ENCODE data around the gene BRSK2.

BRSK2 gene

GRCh38 chr11:1469911-1470680 is 80.4 kb downstream of the BRSK2 start:
- no peak for DNase-seq

- DNase-seq, result no peak
These were observed 81.2 kb downstream of the BRSK2 start for GRCh38 chr11:1470681-1471611.

GRCh38 chr11:1471736-1472135 is 82.0 kb downstream of the BRSK2 start:
- DNase-seq, result no peak

GRCh38 chr11:1472180-1473005 is 82.7 kb downstream of the BRSK2 start:
- DNase-seq, result no peak

GRCh38 chr11:1473011-1473628 is 83.4 kb downstream of the BRSK2 start:
- no peak for DNase-seq

- DNase-seq, result no peak
These were observed 84.1 kb downstream of the BRSK2 start for GRCh38 chr11:1473786-1474185.

- no peak for DNase-seq
These were observed 86.1 kb downstream of the BRSK2 start for GRCh38 chr11:1475841-1476240.

GRCh38 chr11:1476940-1477736 is 87.4 kb downstream of the BRSK2 start:
- no peak for DNase-seq

- DNase-seq, result no peak
These were observed 88.3 kb downstream of the BRSK2 start for GRCh38 chr11:1478011-1478410.

GRCh38 chr11:1478544-1478943 is 88.8 kb downstream of the BRSK2 start:
- DNase-seq, result no peak

GRCh38 chr11:1479006-1479677 is 89.4 kb downstream of the BRSK2 start:
- no peak for DNase-seq

- no peak for DNase-seq
These were observed 90.0 kb downstream of the BRSK2 start for GRCh38 chr11:1479678-1480118.

- no peak for DNase-seq
These were observed 90.4 kb downstream of the BRSK2 start for GRCh38 chr11:1480191-1480554.

- no peak for DNase-seq
These were observed 91.1 kb downstream of the BRSK2 start for GRCh38 chr11:1480555-1481482.

GRCh38 chr11:1481483-1481825 is 91.7 kb downstream of the BRSK2 start:
- no peak for DNase-seq

- no peak for DNase-seq
These were observed 92.2 kb downstream of the BRSK2 start for GRCh38 chr11:1481861-1482441.

- DNase-seq, result no peak
These were observed 93.1 kb downstream of the BRSK2 start for GRCh38 chr11:1482581-1483444.

GRCh38 chr11:1483445-1483961 is 93.8 kb downstream of the BRSK2 start:
- no peak for DNase-seq
